Activated naive CD4-positive, alpha-beta T cell treated with Interleukin-2 at 50 U/mL for 16 hours (primary cell): Measurements from ENCODE around the gene SEC11A.
"Not testable (repeated sequence)": the region's sequence is repeated elsewhere in the genome, so short reads cannot be mapped to it uniquely, and the experiment has no call there.

Source experiments
- DNase-seq: peaks from one replicate; pipeline ENCODE4 v3.0.0-alpha.2; 2020

Gene SEC11A

GRCh38 chr15:84669726-84670125, 46.2 kb downstream of the SEC11A start:
- peak; percentile 68 for DNase-seq

- no peak for DNase-seq
These were observed 47.5 kb downstream of the SEC11A start for GRCh38 chr15:84668221-84668982.

GRCh38 chr15:84666373-84666772, 49.6 kb downstream of the SEC11A start:
- no peak for DNase-seq

GRCh38 chr15:84661001-84661400, 54.9 kb downstream of the SEC11A start:
- no peak for DNase-seq

GRCh38 chr15:84659904-84660781, 55.8 kb downstream of the SEC11A start:
- DNase-seq: no peak

- no peak for DNase-seq
These were observed 57.0 kb downstream of the SEC11A start for GRCh38 chr15:84658788-84659411.

- DNase-seq: peak; percentile 85
These were observed 57.7 kb downstream of the SEC11A start, which contains the start of gene NMB for GRCh38 chr15:84658080-84658787. NMB (minus strand) TSS chr15:84658199; CDS start chr15:84658152, 47 bp downstream.

GRCh38 chr15:84657748-84658079, 58.2 kb downstream of the SEC11A start:
- DNase-seq: no peak

GRCh38 chr15:84656972-84657371, 59.0 kb downstream of the SEC11A start:
- no peak for DNase-seq

GRCh38 chr15:84654689-84655453, 61.1 kb downstream of the SEC11A start:
- DNase-seq: peak; percentile 80

- DNase-seq: peak; percentile 97
These were observed 61.8 kb downstream of the SEC11A start, which contains the start of gene WDR73 for GRCh38 chr15:84653910-84654688. WDR73 (minus strand) TSS chr15:84654283; CDS start chr15:84654274, 9 bp downstream.

- no peak for DNase-seq
These were observed 62.4 kb downstream of the SEC11A start for GRCh38 chr15:84653584-84653909.

GRCh38 chr15:84649706-84650105, 66.2 kb downstream of the SEC11A start:
- no peak for DNase-seq

GRCh38 chr15:84648539-84648938, 67.4 kb downstream of the SEC11A start:
- no peak for DNase-seq

GRCh38 chr15:84647726-84648125, 68.2 kb downstream of the SEC11A start:
- DNase-seq: no peak

GRCh38 chr15:84645997-84646396, 69.9 kb downstream of the SEC11A start:
- no peak for DNase-seq

- DNase-seq: no peak
These were observed 70.4 kb downstream of the SEC11A start for GRCh38 chr15:84645496-84645895.

- DNase-seq: no peak
These were observed 72.1 kb downstream of the SEC11A start for GRCh38 chr15:84643838-84644237.

- not testable (repeated sequence) for DNase-seq
These were observed 73.3 kb downstream of the SEC11A start for GRCh38 chr15:84642640-84643039.

GRCh38 chr15:84641871-84642270, 74.1 kb downstream of the SEC11A start:
- DNase-seq: not testable (repeated sequence)

- no peak for DNase-seq
These were observed 77.8 kb downstream of the SEC11A start for GRCh38 chr15:84638103-84638502.
